GM21723 (cell line): ENCODE measurements around the gene DAG1.
A peak's percentile ranks its signal among the peaks of the same experiment; 100 is the strongest.
"Not testable (repeated sequence)": the region's sequence is repeated elsewhere in the genome, so short reads cannot be mapped to it uniquely, and the experiment has no call there.

Experiments
- ATAC-seq: cut with Tn5 transposase; IDR thresholded peaks from one replicate; pipeline ENCODE4 v1.9.1; 2021; ENCODE audit warnings: mild to moderate bottlenecking, moderate library complexity; ENCODE audit not compliant: unreplicated experiment

DAG1 gene

DNA sequence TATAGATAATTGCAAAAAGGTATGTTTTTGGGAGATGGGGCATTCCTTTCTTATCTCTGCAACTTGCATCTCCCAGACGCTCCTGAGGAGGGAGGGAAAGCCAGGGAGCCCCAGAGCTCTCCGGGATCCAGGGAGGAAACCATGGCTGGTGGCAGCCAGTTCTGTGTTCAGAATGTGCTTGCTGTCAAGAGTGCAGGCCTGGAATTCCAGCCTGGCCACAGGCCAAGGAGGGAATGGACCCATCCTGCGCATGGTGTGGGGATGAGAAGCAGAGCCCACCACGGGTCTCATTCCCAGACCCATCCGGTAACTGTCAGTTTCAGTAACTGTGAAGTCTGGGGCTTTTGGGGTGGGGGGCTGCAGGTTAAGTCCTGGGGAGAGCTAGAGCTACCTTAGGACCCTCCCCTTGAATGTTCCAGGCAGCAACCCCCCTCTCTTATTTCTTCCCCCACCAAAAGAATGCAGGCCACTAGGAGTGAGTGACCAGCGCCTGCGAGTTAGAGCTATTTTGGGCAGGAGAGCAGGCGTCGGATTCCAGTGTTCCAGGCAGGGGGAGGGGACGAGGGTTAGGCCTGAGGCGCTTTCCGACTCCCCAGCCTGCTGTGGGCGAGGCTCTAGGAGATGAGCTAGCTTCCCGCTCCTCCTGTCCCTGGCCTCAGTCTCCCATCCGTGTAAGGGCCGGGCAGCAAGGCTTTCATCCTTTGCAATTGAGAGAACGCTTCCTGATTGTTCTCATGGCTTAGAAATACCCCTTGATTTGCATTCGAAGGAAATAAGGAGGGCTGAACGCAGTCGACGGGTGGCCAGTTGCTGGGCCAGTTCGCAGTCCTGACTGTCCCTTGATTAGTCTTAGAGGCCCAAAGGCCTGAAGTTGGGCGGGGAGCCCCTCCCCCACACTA is 781 bp upstream of the DAG1 start:
- ATAC-seq, result peak; percentile 0

DNA sequence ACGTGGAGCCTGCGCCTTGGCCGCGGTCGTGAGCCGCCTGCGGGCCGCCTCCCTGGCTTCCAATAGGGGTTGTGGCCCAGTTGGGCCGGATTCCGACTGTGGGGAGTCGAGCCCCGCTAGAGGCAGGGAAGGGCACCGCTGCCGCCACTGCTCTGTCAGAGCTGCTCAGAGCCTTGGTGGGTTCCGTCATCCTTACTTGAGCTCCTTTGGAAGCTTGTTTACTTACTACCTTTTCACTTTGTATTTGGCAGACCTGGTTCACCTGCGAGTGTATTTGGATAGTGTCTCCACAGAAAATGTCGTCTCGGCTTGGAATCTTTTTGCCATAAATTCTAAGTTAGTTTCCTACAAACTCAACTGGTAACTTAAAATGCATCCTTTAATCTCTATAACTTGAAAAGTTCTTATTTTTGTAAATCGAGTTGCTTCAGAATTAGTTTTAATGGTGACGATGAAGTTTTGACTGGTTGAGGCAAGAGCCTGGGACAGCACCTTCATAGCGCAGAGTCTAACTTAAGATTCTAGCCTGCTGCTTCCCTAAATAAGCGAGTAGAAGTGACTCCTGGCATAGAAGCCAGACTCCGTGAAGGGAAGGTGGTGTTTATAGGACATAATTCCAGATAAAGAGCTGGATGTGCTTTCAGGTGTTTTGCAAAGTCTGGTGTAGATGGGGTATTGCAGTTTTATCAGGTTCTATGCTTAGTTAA is 800 bp downstream of the DAG1 start:
- peak; percentile 34 for ATAC-seq

- no peak for ATAC-seq
Observed at GRCh38 chr3:49471856-49472495, 1.9 kb downstream of the DAG1 start.

DNA sequence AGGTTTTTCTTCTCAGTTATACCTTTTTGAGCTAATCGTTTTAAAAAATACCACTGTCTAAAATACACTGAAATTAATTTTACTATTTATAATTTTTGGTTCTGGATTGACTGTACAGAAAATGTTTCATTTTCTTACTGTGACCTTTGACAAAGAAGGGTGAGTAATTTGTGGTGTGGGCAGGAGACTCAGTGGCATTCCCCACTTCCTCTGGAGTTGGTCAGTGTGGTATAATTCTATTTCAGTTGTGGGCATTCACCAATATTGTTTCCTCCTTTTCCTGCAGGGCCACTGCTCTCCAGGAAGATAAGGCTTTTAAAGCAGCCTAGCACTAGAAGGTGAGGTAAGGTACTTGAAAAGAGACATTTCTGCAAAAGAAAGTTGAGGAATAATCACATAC is 6.5 kb downstream of the DAG1 start:
- no peak for ATAC-seq

GRCh38 chr3:49482766-49483165 is 12.7 kb downstream of the DAG1 start:
- no peak for ATAC-seq

GRCh38 chr3:49484471-49484870 is 14.4 kb downstream of the DAG1 start:
- no peak for ATAC-seq

GRCh38 chr3:49489247-49489646 is 19.2 kb downstream of the DAG1 start:
- no peak for ATAC-seq

- ATAC-seq, result no peak
Observed at GRCh38 chr3:49492969-49493368, 22.9 kb downstream of the DAG1 start.

- ATAC-seq, result no peak
Observed at GRCh38 chr3:49493901-49494300, 23.8 kb downstream of the DAG1 start.

- no peak for ATAC-seq
Observed at GRCh38 chr3:49495023-49495422, 25.0 kb downstream of the DAG1 start.

DNA sequence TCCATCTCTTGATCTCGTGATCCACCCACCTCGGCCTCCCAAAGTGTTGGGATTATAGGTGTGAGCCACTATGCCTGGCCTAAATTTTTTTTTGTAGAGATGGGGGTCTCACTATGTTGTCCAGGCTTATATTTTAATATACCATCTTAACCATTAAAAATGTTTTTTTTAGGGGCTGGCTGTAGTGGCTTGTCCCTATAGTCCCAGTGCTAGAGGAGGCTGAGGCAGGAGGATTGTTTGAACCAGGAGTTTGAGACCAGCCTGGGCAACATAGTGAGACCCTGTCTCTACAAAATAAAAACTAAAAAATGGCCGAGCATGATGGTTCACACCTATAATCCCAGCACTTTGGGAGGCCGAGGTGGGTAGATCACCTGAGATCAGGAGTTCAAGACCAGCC is 26.8 kb downstream of the DAG1 start:
- ATAC-seq, result not testable (repeated sequence)

DNA sequence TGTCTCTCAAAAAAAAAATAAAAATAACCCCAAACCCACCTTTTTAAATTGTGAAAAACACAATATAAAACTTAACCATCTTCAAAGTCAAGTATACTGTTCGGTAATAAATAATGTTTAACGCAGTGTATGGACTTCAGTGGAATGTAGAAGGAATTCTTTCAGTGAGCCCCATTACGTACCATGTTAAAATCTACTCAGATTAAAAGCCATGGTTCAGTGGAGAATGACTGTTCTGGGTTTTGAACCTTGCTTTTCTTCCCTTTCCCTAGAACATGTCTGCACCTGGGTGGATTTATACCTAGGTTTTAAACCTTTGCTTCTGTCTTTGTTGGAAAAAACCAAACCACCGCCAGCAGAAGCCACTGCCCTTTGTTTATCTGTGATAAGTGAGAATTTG is 27.5 kb downstream of the DAG1 start:
- no peak for ATAC-seq

GRCh38 chr3:49498239-49498638 is 28.2 kb downstream of the DAG1 start:
- no peak for ATAC-seq

DNA sequence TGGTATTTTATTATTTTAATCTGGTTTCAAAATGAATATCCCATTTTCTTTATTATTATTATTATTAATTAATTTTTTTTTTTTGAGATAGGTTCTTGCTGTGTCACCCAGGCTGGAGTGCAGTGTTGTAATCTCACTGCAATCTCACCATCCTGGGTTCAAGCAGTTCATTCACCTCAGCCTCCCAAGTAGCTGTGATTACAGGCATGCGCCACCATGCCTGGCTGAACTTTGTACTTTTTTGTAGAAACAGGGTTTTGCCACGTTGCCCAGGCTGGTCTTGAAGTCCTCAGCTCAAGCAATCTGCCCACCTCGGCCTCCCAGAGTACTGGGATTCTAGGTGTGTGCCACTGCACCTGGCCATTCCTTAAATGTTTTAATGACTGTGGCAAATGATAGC is 28.6 kb downstream of the DAG1 start:
- ATAC-seq, result no peak

DNA sequence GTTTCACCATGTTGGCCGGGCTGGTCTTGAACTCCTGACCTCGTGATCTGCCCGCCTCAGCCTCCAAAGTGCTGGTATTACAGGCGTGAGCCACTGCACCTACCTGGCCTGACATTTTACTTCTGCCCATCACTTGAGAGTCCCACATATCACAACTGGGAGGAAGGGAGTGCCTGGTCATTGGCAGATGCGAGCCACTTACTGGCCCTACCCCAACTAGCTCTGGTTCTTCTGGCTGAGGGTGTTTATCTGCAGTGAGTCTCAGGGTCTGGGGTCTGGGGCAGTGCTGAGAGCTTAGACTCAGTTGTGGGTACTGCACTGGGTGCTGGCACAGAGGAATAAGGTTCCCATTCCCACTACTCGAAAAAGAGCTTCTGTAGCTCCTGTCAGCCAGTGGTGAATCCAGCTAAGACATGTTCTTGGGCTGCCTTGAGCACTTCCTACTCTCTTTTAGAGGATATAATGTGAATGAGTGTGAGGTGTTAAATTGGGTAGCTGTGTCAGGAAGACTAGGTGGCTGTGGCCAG is 30.2 kb downstream of the DAG1 start:
- no peak for ATAC-seq

- ATAC-seq, result no peak
Observed at GRCh38 chr3:49500732-49501609, 30.9 kb downstream of the DAG1 start.

DNA sequence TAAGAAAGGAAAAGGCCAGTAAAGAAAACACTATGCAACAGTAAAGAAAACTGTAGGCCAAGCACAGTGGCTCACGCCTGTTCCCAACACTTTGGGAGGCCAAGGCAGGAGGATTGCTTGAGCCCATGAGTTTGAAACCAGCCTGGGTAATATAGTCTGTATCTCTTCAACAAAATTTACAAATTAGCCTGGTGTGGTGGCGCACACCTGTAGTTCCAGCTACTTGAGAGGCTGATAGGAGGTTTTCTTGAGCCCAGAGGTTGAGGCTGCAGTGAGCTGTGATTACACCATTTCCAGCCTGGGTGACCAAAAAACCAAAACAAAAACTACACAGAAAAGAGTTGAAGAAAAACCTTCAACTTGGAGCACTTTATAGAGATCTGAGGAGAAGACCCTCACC is 31.8 kb downstream of the DAG1 start:
- no peak for ATAC-seq

DNA sequence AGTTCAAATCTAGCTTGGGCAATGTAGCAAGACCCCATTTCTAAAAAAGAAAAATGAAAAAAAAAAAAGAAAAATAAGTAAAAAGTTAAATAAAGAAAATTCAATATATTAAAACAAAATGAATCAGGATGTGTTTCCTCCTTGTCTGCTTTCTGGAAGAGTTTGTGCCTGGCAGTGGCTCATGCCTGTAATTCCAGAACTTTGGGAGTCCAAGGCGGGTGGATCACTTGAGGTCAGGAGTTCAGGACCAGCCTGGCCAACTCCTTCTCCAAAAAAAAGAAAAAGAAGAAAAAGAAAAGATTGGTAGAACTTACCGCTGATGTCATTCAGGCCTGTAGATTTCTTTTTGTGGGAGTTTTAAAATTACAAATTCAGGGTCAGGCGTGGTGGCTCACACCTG is 36.8 kb downstream of the DAG1 start:
- ATAC-seq, result no peak

DNA sequence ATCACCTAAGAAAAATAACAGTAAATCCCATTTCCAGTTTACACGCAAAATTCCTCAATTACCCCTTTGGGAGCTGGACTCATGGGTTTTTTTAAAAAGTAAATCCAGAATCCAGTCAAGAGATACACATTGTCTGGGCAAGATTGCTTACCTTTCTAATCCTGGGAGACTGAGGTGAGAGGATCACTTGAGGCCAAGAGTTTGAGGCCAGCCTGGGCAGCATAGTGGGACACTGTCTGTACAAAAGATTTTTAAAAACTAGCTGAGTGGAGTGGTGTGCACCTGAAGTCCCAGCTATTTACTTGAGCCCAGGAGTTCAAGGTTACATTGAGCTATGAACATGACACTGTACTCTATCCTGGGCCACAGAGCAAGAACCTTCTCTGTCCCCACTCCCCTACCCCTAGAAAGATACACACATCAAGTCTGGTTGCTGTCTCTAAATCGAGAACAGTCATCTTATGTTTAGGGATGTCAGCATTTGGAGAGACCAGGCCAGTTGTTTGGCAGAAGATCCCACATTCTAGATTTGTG is 39.0 kb downstream of the DAG1 start:
- no peak for ATAC-seq

GRCh38 chr3:49511639-49512038 is 41.6 kb downstream of the DAG1 start:
- no peak for ATAC-seq
